DND-41 (cell line): ENCODE data around the gene IRF4.

Experiments used
- EZH2 ChIP-seq: IDR thresholded peaks from 3 replicates; pipeline ENCODE4 v1.6.1; 2012; ENCODE audit warnings: borderline replicate concordance, low read depth, mild to moderate bottlenecking, moderate library complexity, low read length, inconsistent platforms; ENCODE audit not compliant: severe bottlenecking
- TF ChIP-seq, protein P1 (sequence below): IDR thresholded peaks from 2 replicates; pipeline ENCODE4 v1.5.1; 2012; ENCODE audit warnings: borderline replicate concordance, low read length, moderate library complexity, mild to moderate bottlenecking; ENCODE audit not compliant: poor library complexity, severe bottlenecking; ENCODE audit errors: extremely low read depth

DNA sequence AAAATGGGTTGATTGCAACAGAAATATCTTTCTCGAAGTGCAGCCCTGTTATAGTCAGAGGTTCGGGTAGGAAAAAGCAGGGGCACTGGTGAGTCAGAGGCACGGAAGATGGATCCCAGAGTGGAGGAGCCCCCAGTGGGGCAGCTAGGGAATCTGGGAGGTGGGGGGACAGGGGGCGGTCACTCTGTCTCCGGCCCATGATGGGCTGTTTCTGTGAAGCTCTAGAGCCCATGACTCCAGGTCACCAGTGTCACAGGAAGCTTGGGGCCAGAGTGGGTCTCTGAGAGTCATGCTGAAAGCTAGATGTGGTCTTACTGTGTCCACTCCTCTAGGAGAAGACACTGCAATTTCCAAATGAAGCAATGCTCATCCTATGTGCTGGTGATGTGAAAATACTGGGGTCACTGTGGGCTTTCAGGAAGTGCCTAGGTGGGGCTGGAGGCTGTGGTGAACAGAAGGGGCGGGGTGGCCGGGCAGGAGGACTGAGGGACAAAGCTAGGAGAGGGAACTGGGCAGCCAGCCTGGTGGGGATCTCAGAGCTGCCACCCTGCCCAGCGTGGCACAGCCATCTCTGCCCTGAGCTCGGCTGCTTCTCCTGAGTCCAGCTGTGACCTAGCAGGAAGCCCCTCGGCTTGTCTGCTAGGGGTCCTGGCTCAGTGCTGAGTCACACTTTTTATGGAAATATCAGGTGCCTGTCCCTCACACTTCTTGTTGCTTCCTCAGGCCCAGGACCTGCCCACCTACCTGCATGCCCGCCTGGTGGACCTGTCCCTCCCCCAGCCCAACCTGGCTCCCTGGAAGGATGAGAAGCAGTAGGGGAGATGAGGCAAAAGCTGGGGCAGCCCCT is 54.2 kb downstream of the IRF4 start:
- TF ChIP-seq, protein P1, sequence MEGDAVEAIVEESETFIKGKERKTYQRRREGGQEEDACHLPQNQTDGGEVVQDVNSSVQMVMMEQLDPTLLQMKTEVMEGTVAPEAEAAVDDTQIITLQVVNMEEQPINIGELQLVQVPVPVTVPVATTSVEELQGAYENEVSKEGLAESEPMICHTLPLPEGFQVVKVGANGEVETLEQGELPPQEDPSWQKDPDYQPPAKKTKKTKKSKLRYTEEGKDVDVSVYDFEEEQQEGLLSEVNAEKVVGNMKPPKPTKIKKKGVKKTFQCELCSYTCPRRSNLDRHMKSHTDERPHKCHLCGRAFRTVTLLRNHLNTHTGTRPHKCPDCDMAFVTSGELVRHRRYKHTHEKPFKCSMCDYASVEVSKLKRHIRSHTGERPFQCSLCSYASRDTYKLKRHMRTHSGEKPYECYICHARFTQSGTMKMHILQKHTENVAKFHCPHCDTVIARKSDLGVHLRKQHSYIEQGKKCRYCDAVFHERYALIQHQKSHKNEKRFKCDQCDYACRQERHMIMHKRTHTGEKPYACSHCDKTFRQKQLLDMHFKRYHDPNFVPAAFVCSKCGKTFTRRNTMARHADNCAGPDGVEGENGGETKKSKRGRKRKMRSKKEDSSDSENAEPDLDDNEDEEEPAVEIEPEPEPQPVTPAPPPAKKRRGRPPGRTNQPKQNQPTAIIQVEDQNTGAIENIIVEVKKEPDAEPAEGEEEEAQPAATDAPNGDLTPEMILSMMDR: no peak
- no peak for TF ChIP-seq EZH2
